Progenitor cell of endocrine pancreas (in vitro differentiated cells): Measurements from ENCODE around the gene CREB3L1. TPM values are rescaled to one million over a fixed set of nuclear protein-coding genes. Genes with fewer than 3 reads are reported as not detected.

Experiments
- DNase-seq: peaks from one replicate; pipeline ENCODE4 v3.0.0; 2021; ENCODE audit warnings: low spot score; ENCODE audit not compliant: unreplicated experiment
- H3K27ac Mint-ChIP-seq: 2 replicates; pipeline ENCODE4 v1.8.0; 2021; ENCODE audit warnings: mild to moderate bottlenecking, moderate library complexity, mixed read lengths
- H3K27me3 Mint-ChIP-seq: 2 replicates; pipeline ENCODE4 v1.8.0; 2021; ENCODE audit warnings: mixed read lengths
- H3K36me3 Mint-ChIP-seq: 2 replicates; pipeline ENCODE4 v1.8.0; 2022; ENCODE audit warnings: mixed read lengths; ENCODE audit not compliant: insufficient read depth
- H3K4me1 Mint-ChIP-seq: 2 replicates; pipeline ENCODE4 v1.8.0; 2021; ENCODE audit warnings: low read depth, mixed read lengths
- H3K4me3 Mint-ChIP-seq: 2 replicates; pipeline ENCODE4 v1.8.0; 2021; ENCODE audit warnings: low read depth, mild to moderate bottlenecking, moderate library complexity, mixed read lengths
- H3K9me3 Mint-ChIP-seq: 2 replicates; pipeline ENCODE4 v1.8.0; 2021; ENCODE audit warnings: low read depth, mixed read lengths
- CTCF ChIP-seq: fragments of 200-600 bp; sonication (generic); IDR thresholded peaks from one replicate; pipeline ENCODE4 v1.5.0; 2021; ENCODE audit warnings: antibody characterized with exemption, mild to moderate bottlenecking; ENCODE audit not compliant: unreplicated experiment
- total RNA-seq: library from RNA; stranded (reverse); gene quantifications from 2 replicates; pipeline ENCODE4 v1.2.1, GENCODE V29; 2021

Gene CREB3L1
- total RNA-seq, 1 donor from 2014 or later: 9.6 TPM

GRCh38 chr11:46237248-46238077 lies 40.0 kb upstream of the CREB3L1 start:
- TF ChIP-seq CTCF: no peak
- no peaks in the 10 kb centered on the region for H3K9me3 Mint-ChIP-seq
- H3K27me3 Mint-ChIP-seq: peaks cover 52% of the 10 kb centered on the region
- peak overlapping the region; percentile 91 for H3K27ac Mint-ChIP-seq
- H3K36me3 Mint-ChIP-seq: no peaks in the 10 kb centered on the region
- peak overlapping the region; percentile 76 for H3K4me3 Mint-ChIP-seq
- DNase-seq: no peak
- peaks cover 27% of the 10 kb centered on the region for H3K4me1 Mint-ChIP-seq

GRCh38 chr11:46238078-46238966 lies 39.1 kb upstream of the CREB3L1 start:
- H3K4me3 Mint-ChIP-seq: peak overlapping the region; percentile 58
- H3K4me1 Mint-ChIP-seq: peaks cover 34% of the 10 kb centered on the region
- H3K27me3 Mint-ChIP-seq: peaks cover 52% of the 10 kb centered on the region
- H3K9me3 Mint-ChIP-seq: no peaks in the 10 kb centered on the region
- TF ChIP-seq CTCF: peak; percentile 28
- DNase-seq: peak; percentile 59
- H3K27ac Mint-ChIP-seq: no peak overlapping the region
- H3K36me3 Mint-ChIP-seq: no peaks in the 10 kb centered on the region

GRCh38 chr11:46238967-46239800 lies 38.3 kb upstream of the CREB3L1 start:
- peak; percentile 89 for DNase-seq
- H3K4me3 Mint-ChIP-seq: peak overlapping the region; percentile 47
- peaks cover 36% of the 10 kb centered on the region for H3K4me1 Mint-ChIP-seq
- no peaks in the 10 kb centered on the region for H3K9me3 Mint-ChIP-seq
- TF ChIP-seq CTCF: peak; percentile 100
- H3K36me3 Mint-ChIP-seq: no peaks in the 10 kb centered on the region
- peaks cover 49% of the 10 kb centered on the region for H3K27me3 Mint-ChIP-seq
- no peak overlapping the region for H3K27ac Mint-ChIP-seq

- no peak for TF ChIP-seq CTCF
- peaks cover 45% of the 10 kb centered on the region for H3K27me3 Mint-ChIP-seq
- no peak overlapping the region for H3K27ac Mint-ChIP-seq
- no peaks in the 10 kb centered on the region for H3K36me3 Mint-ChIP-seq
- H3K4me1 Mint-ChIP-seq: peaks cover 33% of the 10 kb centered on the region
- no peaks in the 10 kb centered on the region for H3K9me3 Mint-ChIP-seq
- DNase-seq: no peak
- no peak overlapping the region for H3K4me3 Mint-ChIP-seq
Observed at GRCh38 chr11:46239801-46240061, 37.7 kb upstream of the CREB3L1 start.

DNA sequence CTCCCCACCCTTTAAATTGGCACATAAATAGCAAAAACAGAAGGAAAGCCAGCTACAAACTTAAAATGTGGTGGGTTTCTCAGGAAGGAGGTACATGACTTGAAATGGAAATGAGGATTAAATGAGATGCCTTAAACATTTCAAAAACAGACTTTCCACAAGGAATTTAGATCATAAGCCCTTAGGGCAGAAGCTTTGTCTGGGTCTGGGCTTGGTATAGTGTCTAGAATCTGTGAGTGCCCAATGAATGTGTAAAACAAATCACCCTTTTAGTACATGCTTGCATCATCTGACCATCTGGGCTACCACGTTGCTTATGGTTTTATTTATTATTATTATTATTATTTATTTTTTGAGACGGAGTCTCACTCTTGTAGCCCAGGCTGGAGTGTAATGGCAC lies 37.1 kb upstream of the CREB3L1 start:
- H3K27ac Mint-ChIP-seq: no peak overlapping the region
- no peak for DNase-seq
- H3K27me3 Mint-ChIP-seq: peaks cover 39% of the 10 kb centered on the region
- TF ChIP-seq CTCF: no peak
- H3K4me1 Mint-ChIP-seq: peaks cover 33% of the 10 kb centered on the region
- H3K4me3 Mint-ChIP-seq: no peak overlapping the region
- H3K36me3 Mint-ChIP-seq: no peaks in the 10 kb centered on the region
- H3K9me3 Mint-ChIP-seq: no peaks in the 10 kb centered on the region
